Heart left ventricle (tissue), 16 donors: ENCODE measurements around the gene LPIN3. TPM values are rescaled to one million over a fixed set of nuclear protein-coding genes. Genes with fewer than 3 reads are reported as not detected.

Experiments
- ATAC-seq, 4 donors: fragments of 200-7000 bp; cut with Tn5 transposase; one replicate each; pipeline ENCODE4 v1.9.1; 2020 to 2022; ENCODE audit warnings: moderate library complexity in 4 of 4, mild to moderate bottlenecking in 3 of 4, moderate number of reproducible peaks in 1 of 4
- DNase-seq, 5 donors: peaks; one replicate each; pipeline ENCODE4 v3.0.0-alpha.2; 2020
- H3K27ac ChIP-seq, 12 donors: fragments of 200-600 bp; sonication (generic) in 4 of 12; one replicate each; pipeline versions ENCODE4 v1.5.0 to v1.8.0; 2016 to 2022; ENCODE audit warnings: mild to moderate bottlenecking in 2 of 12
- H3K27me3 ChIP-seq, 9 donors: fragments of 200-600 bp; sonication (generic) in 2 of 9; one replicate each; pipeline versions ENCODE4 v1.5.1 to v1.8.0; 2016 to 2022; ENCODE audit warnings: mild to moderate bottlenecking in 3 of 9
- H3K36me3 ChIP-seq, 9 donors: fragments of 200-600 bp; sonication (generic) in 2 of 9; one replicate each; pipeline versions ENCODE4 v1.5.0 to v1.8.0; 2018 to 2022; ENCODE audit warnings: mild to moderate bottlenecking in 2 of 9
- H3K4me1 ChIP-seq, 12 donors: fragments of 200-600 bp; sonication (generic) in 4 of 12; one replicate each; pipeline versions ENCODE4 v1.5.0 to v1.8.0; 2016 to 2022; ENCODE audit warnings: mild to moderate bottlenecking in 3 of 12
- H3K4me3 ChIP-seq, 12 donors: fragments of 200-600 bp; sonication (generic) in 4 of 12; one replicate each; pipeline versions ENCODE4 v1.5.0 to v1.8.0; 2017 to 2022; ENCODE audit warnings: mild to moderate bottlenecking in 9 of 12, moderate library complexity in 4 of 12
- H3K9me3 ChIP-seq, 12 donors: fragments of 200-600 bp; sonication (generic) in 4 of 12; one replicate each; pipeline versions ENCODE4 v1.5.0 to v1.8.0; 2016 to 2022; ENCODE audit warnings: mild to moderate bottlenecking in 1 of 12
- POLR2A ChIP-seq, 2 donors: fragments of 450-650 bp; IDR thresholded peaks; one replicate each; pipeline ENCODE4 v1.6.1; 2017; ENCODE audit warnings: antibody characterized with exemption in 2 of 2, mild to moderate bottlenecking in 2 of 2, moderate library complexity in 2 of 2
- WGBS, 4 donors: extraction: QIAGEN DNeasy Blood & Tissue Kit in 2 of 4; methylation state at CpG; one replicate each; pipeline versions ENCODE4 v1.1.5 to v1.1.7; 2013 to 2018; 5-methylcytosine and 5-hydroxymethylcytosine counted together
- intact Hi-C, 10 donors: fragments of 100-400 bp; cut with DNase I; formaldehyde crosslinking; loops; one replicate each; pipeline versions ENCODE4 v1.11.1 to v1.14.2; 2022
- polyA plus RNA-seq, 2 donors: library from polyadenylated mRNA; stranded (reverse); fragments of 200-250 nt; gene quantifications; one replicate each; pipeline ENCODE4 v1.2.3, GENCODE V29; 2013
- total RNA-seq, 9 donors: library from RNA; depleted of rRNA in 2 of 9; stranded (reverse); fragments of >200 nt in 2 of 9; fragmentation: NEBNext Ultra II Directional in 3 of 9; extraction: Animal tissue kit (Norgen Biotek cat#: 25700) in 3 of 9; gene quantifications; one replicate each; pipeline versions ENCODE4 v1.1.0 to v1.2.4, GENCODE V29; 2016 to 2023
- TF ChIP-seq, protein P1 (sequence below), 12 donors: fragments of 200-600 bp; sonication (generic) in 4 of 12; IDR thresholded peaks; one replicate each; pipeline versions ENCODE4 v1.5.0 to v1.8.0; 2018 to 2022; ENCODE audit warnings: antibody characterized with exemption in 12 of 12, mild to moderate bottlenecking in 5 of 12
- donor health status: ischemic (EF 13 %, LVEDD 7.1; RV severe dilation, severe dysfunction).
- donor health status: healthy with polysubstance abuse.
- donor health status: DM: no; HTN: yes; CAD: no.
- donor health status: DM: no; HTN: no; CAD: no.
- donor health status: ischemic (EF 25% LVEDD 6.9; RV normal size, moderate dysfunction).
- donor health status: ischemic (EF 25% LVEDD 5.7; RV mildly dilated, moderate dysfunction).
- donor health status: healthy.
- donor health status: DM: yes; HTN: yes; CAD: no.
- donor health status: ischemic (EF 35%, LVEDD 5.7; RV mildly dilated, moderate dysfunction).
- donor health status: nonischemic (EF 11% LVEDD 7.7; RV severe dilation, severe dysfunction).
- donor health status: DM: yes; HTN: yes; CAD: no.
- donor health status: PGD.
- donor health status: ischemic (EF 29% LVEDD 5.4; RV normal size, mild dysfunction).
- donor health status: nonischemic (EF 23%, LVEDD 6.1; RV moderate dilation, normal function).

The LPIN3 gene
- total and polyA plus RNA-seq, 11 donors = 12.8 to 24.1 (median 19.0) TPM

DNA sequence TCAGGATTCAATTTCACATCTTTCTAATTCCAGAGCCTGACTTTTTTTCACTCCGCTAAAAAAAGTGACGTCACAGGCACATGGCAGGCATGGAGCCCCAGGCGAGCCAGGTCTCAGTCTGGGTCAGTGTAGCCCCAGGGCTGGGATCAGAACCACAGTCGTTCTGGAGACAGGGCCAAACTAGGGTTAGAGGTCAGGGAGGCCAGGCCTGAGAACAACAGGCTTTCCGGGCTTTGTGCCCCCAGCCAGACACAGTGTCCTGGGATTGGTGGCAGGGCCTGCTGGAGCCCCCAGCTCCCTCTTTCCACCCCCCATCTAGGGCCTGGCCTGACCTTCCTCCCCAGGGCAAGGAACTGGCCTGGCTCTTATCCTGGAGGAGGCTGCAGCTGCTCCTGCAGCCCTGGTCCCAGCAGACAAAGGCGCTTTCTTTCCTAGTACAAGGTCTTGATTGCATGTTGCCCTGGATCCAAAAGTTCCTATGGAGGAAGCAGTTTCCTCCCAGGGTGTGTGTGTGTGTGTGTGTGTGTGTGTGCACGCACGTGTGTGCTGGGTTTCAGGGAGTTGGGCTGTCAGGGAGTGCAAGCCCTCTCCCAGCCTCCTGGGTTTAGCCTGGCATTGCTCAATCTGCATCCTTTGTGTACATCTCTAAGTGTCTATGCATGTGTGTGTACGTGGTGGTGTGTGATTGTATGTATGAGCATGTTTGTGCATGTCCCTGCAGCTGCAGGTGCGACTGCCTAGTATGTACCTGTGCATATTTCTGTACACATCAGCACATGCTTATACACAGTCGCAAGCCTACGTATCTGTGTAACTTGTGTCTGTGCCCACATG lies 52.5 kb downstream of the LPIN3 start:
- peak overlapping the region in 11 of 12 donors; percentile 14 to 85 (median 52) for H3K27ac ChIP-seq
- no peak overlapping the region for H3K4me3 ChIP-seq
- no peaks in the 10 kb centered on the region for H3K36me3 ChIP-seq
- H3K27me3 ChIP-seq = no peaks in the 10 kb centered on the region
- H3K9me3 ChIP-seq = no peaks in the 10 kb centered on the region
- intact Hi-C loops = loop anchor here in 2 of 10 donors (5.0 to 10.0 kb wide), 2 partner anchors 36 to 148 kb away; no protein-coding TSS in a partner anchor
- 51 to 71% (median 61%) methylated on average over 9 to 12 of the region's 12 CpGs for WGBS, 4 donors
- ATAC-seq (peak; percentile 77 to 90 (median 82)), DNase-seq (peak; percentile 67 to 92 (median 85))
- TF ChIP-seq, protein P1, sequence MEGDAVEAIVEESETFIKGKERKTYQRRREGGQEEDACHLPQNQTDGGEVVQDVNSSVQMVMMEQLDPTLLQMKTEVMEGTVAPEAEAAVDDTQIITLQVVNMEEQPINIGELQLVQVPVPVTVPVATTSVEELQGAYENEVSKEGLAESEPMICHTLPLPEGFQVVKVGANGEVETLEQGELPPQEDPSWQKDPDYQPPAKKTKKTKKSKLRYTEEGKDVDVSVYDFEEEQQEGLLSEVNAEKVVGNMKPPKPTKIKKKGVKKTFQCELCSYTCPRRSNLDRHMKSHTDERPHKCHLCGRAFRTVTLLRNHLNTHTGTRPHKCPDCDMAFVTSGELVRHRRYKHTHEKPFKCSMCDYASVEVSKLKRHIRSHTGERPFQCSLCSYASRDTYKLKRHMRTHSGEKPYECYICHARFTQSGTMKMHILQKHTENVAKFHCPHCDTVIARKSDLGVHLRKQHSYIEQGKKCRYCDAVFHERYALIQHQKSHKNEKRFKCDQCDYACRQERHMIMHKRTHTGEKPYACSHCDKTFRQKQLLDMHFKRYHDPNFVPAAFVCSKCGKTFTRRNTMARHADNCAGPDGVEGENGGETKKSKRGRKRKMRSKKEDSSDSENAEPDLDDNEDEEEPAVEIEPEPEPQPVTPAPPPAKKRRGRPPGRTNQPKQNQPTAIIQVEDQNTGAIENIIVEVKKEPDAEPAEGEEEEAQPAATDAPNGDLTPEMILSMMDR (IDR thresholded peaks at IDR 0.05) = no peak
- TF ChIP-seq POLR2A (IDR thresholded peaks at IDR 0.05) = no peak
- peaks cover 0 to 59% (median 25%) of the 10 kb centered on the region in 12 donors for H3K4me1 ChIP-seq

DNA sequence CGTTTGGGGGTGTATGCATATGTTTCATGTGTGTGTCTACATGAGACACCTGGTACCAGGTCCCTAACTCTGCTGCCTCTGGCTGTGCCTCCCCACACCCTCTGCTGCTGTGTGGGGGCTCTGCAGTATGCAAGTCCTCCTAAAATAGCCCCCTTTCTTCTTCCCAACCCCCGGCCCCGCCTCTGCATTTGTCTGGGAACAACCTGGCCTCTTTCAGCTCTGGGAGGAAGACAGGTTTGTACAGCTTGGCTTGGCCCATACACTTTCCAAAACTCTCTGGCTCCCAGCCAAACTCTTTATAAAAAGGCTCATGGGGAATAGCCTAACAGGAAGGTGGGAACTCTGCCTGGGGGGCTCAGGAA lies 53.1 kb downstream of the LPIN3 start:
- intact Hi-C loops = loop anchor here in 2 of 10 donors (5.0 to 10.0 kb wide), 2 partner anchors 36 to 149 kb away; no protein-coding TSS in a partner anchor
- WGBS, 4 donors = 64 to 73% (median 67%) methylated on average over 3 of the region's 3 CpGs
- no peaks in the 10 kb centered on the region for H3K9me3 ChIP-seq
- peak in 1 of 5 donors; percentile 30 for DNase-seq
- no peak for TF ChIP-seq POLR2A (IDR thresholded peaks at IDR 0.05)
- TF ChIP-seq, protein P1 (IDR thresholded peaks at IDR 0.05) = no peak
- H3K4me3 ChIP-seq = no peak overlapping the region
- H3K27ac ChIP-seq = peak overlapping the region in 10 of 12 donors; percentile 18 to 82 (median 53)
- peak in 1 of 4 donors; percentile 6 for ATAC-seq
- no peaks in the 10 kb centered on the region for H3K27me3 ChIP-seq
- no peaks in the 10 kb centered on the region for H3K36me3 ChIP-seq
- peaks cover 0 to 65% (median 26%) of the 10 kb centered on the region in 12 donors for H3K4me1 ChIP-seq

DNA sequence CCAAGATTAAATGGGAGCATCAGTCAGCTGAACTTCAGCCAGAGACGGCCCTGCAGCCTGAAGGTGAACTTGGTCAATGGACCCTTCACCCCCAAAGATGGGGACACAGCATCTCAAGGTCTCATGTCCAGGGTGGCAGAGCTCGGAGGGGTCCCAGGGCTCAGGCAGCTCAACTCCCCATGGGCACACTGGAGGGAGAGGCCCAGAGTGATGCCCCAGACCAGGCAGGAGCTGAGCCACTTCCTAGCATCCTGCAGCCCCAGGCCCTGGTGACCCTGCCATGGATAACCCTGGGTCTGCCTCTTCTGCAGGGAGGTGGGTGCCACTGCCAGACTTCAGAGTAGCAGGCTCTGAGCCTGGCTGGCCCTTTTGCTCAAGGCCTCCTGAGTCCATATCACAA lies 53.5 kb downstream of the LPIN3 start:
- Histone ChIP-seq H3K4me3 (no peak overlapping the region), H3K36me3 (no peaks in the 10 kb centered on the region), H3K4me1 (peaks cover 0 to 69% (median 26%) of the 10 kb centered on the region in 12 donors), H3K27ac (peak overlapping the region in 8 of 12 donors; percentile 18 to 82 (median 62)), H3K27me3 (no peaks in the 10 kb centered on the region), H3K9me3 (no peaks in the 10 kb centered on the region)
- no peak for TF ChIP-seq POLR2A (IDR thresholded peaks at IDR 0.05)
- TF ChIP-seq, protein P1 (IDR thresholded peaks at IDR 0.05) = no peak
- no peak for ATAC-seq
- DNase-seq = no peak
- WGBS, 4 donors = 92% methylated on average over 2 of the region's 2 CpGs; no CpG with 5 or more reads in 2 of the 4 donors
- intact Hi-C loops = loop anchor here in 2 of 10 donors (5.0 to 10.0 kb wide), 2 partner anchors 37 to 149 kb away; no protein-coding TSS in a partner anchor
